Esophagus mucosa (tissue), 1 donor: ENCODE results near the gene YIF1A. TPM values are rescaled to one million over a fixed set of nuclear protein-coding genes. Genes with fewer than 3 reads are reported as not detected.
"Not testable (repeated sequence)": the region's sequence is repeated elsewhere in the genome, so short reads cannot be mapped to it uniquely, and the experiment has no call there.

ENCODE experiments used
- ATAC-seq: fragments of 200-7000 bp; cut with Tn5 transposase; one replicate; pipeline ENCODE4 v1.9.1; 2020
- total RNA-seq: library from RNA; stranded (reverse); gene quantifications from one replicate; pipeline ENCODE4 v1.2.4, GENCODE V29; 2023
- donor health status: DM: yes; HTN: yes; CAD: no.

Gene YIF1A
- total RNA-seq, 1 donor from 2014 or later = 69.7 TPM

GRCh38 chr11:66267379-66268243 lies 21.3 kb downstream of the YIF1A start:
- peak; percentile 76 for ATAC-seq

- no peak for ATAC-seq
These were observed 21.9 kb downstream of the YIF1A start for GRCh38 chr11:66267039-66267378.

- no peak for ATAC-seq
These were observed 22.4 kb downstream of the YIF1A start for GRCh38 chr11:66266378-66267038.

GRCh38 chr11:66265531-66266377 lies 23.2 kb downstream of the YIF1A start:
- no peak for ATAC-seq

- ATAC-seq = no peak
These were observed 24.0 kb downstream of the YIF1A start for GRCh38 chr11:66264914-66265313.

- no peak for ATAC-seq
These were observed 24.6 kb downstream of the YIF1A start for GRCh38 chr11:66264383-66264782.

GRCh38 chr11:66263785-66264184 lies 25.2 kb downstream of the YIF1A start:
- ATAC-seq = no peak

GRCh38 chr11:66263231-66263630 lies 25.7 kb downstream of the YIF1A start:
- ATAC-seq = no peak

GRCh38 chr11:66262696-66263095 lies 26.2 kb downstream of the YIF1A start:
- ATAC-seq = no peak

GRCh38 chr11:66262191-66262590 lies 26.8 kb downstream of the YIF1A start:
- ATAC-seq = no peak

- no peak for ATAC-seq
These were observed 27.4 kb downstream of the YIF1A start for GRCh38 chr11:66261578-66261977.

GRCh38 chr11:66259956-66260355 lies 29.0 kb downstream of the YIF1A start:
- ATAC-seq = no peak

GRCh38 chr11:66259225-66259624 lies 29.7 kb downstream of the YIF1A start:
- no peak for ATAC-seq

GRCh38 chr11:66258473-66258893 lies 30.5 kb downstream of the YIF1A start:
- ATAC-seq = peak; percentile 1

GRCh38 chr11:66253081-66253480 lies 35.9 kb downstream of the YIF1A start:
- not testable (repeated sequence) for ATAC-seq

- ATAC-seq = no peak
These were observed 37.1 kb downstream of the YIF1A start for GRCh38 chr11:66251809-66252208.

- no peak for ATAC-seq
These were observed 40.0 kb downstream of the YIF1A start for GRCh38 chr11:66248903-66249302.

GRCh38 chr11:66247801-66248200 lies 41.1 kb downstream of the YIF1A start:
- ATAC-seq = no peak

GRCh38 chr11:66247295-66247694 lies 41.6 kb downstream of the YIF1A start:
- ATAC-seq = no peak

GRCh38 chr11:66243782-66244535 lies 45.0 kb downstream of the YIF1A start:
- ATAC-seq = no peak

- ATAC-seq = no peak
These were observed 46.7 kb downstream of the YIF1A start for GRCh38 chr11:66242095-66242765.

- no peak for ATAC-seq
These were observed 48.2 kb downstream of the YIF1A start for GRCh38 chr11:66240781-66241136.
